ENCODE measurements around the gene TRAF3. TPM values are rescaled to one million over a fixed set of nuclear protein-coding genes. Genes with fewer than 3 reads are reported as not detected.

Gene TRAF3
- total RNA-seq, 1 donor from 2014 or later: 16.7 TPM

GRCh38 chr14:102911541-102911951 is 134.3 kb downstream of the TRAF3 start:
- peak overlapping the region; percentile 10 for H3K27ac Mint-ChIP-seq (ENCODE audit: unreplicated experiment)
- DNase-seq: no peak
- H3K9me3 Mint-ChIP-seq (ENCODE audit: unreplicated experiment): peaks cover 2% of the 10 kb centered on the region
- no peak overlapping the region for H3K4me3 Mint-ChIP-seq (ENCODE audit: unreplicated experiment)
- peaks cover 8% of the 10 kb centered on the region for H3K27me3 Mint-ChIP-seq (ENCODE audit: unreplicated experiment)
- peaks cover 14% of the 10 kb centered on the region for H3K4me1 Mint-ChIP-seq (ENCODE audit: low read depth, unreplicated experiment)
- H3K36me3 Mint-ChIP-seq (ENCODE audit: unreplicated experiment): peaks cover 8% of the 10 kb centered on the region
- TF ChIP-seq CTCF (IDR thresholded peaks at IDR 0.05; ENCODE audit: partially characterized antibody, unreplicated experiment): no peak

- Mint-ChIP-seq H3K36me3 (ENCODE audit: unreplicated experiment) (peaks cover 6% of the 10 kb centered on the region), H3K4me3 (ENCODE audit: unreplicated experiment) (no peak overlapping the region), H3K4me1 (ENCODE audit: low read depth, unreplicated experiment) (peaks cover 14% of the 10 kb centered on the region), H3K9me3 (ENCODE audit: unreplicated experiment) (peaks cover 2% of the 10 kb centered on the region), H3K27me3 (ENCODE audit: unreplicated experiment) (peaks cover 8% of the 10 kb centered on the region), H3K27ac (ENCODE audit: unreplicated experiment) (no peak overlapping the region)
- DNase-seq: no peak
- no peak for TF ChIP-seq CTCF (IDR thresholded peaks at IDR 0.05; ENCODE audit: partially characterized antibody, unreplicated experiment)
Observed at GRCh38 chr14:102911991-102912761, 134.9 kb downstream of the TRAF3 start.

GRCh38 chr14:102913341-102914211 is 136.3 kb downstream of the TRAF3 start:
- DNase-seq: no peak
- peaks cover 2% of the 10 kb centered on the region for H3K27me3 Mint-ChIP-seq (ENCODE audit: unreplicated experiment)
- H3K4me1 Mint-ChIP-seq (ENCODE audit: low read depth, unreplicated experiment): peaks cover 14% of the 10 kb centered on the region
- H3K36me3 Mint-ChIP-seq (ENCODE audit: unreplicated experiment): no peaks in the 10 kb centered on the region
- peak; percentile 31 for TF ChIP-seq CTCF (IDR thresholded peaks at IDR 0.05; ENCODE audit: partially characterized antibody, unreplicated experiment)
- H3K27ac Mint-ChIP-seq (ENCODE audit: unreplicated experiment): no peak overlapping the region
- H3K4me3 Mint-ChIP-seq (ENCODE audit: unreplicated experiment): no peak overlapping the region
- H3K9me3 Mint-ChIP-seq (ENCODE audit: unreplicated experiment): peaks cover 2% of the 10 kb centered on the region

GRCh38 chr14:102914474-102915291 is 137.4 kb downstream of the TRAF3 start:
- no peak overlapping the region for H3K4me3 Mint-ChIP-seq (ENCODE audit: unreplicated experiment)
- no peak for DNase-seq
- H3K9me3 Mint-ChIP-seq (ENCODE audit: unreplicated experiment): peaks cover 2% of the 10 kb centered on the region
- no peak for TF ChIP-seq CTCF (IDR thresholded peaks at IDR 0.05; ENCODE audit: partially characterized antibody, unreplicated experiment)
- no peak overlapping the region for H3K27ac Mint-ChIP-seq (ENCODE audit: unreplicated experiment)
- no peaks in the 10 kb centered on the region for H3K36me3 Mint-ChIP-seq (ENCODE audit: unreplicated experiment)
- H3K4me1 Mint-ChIP-seq (ENCODE audit: low read depth, unreplicated experiment): peaks cover 14% of the 10 kb centered on the region
- peaks cover 2% of the 10 kb centered on the region for H3K27me3 Mint-ChIP-seq (ENCODE audit: unreplicated experiment)
